GM12878 (cell line): ENCODE data around the gene CALHM2. TPM values are rescaled to one million over a fixed set of nuclear protein-coding genes. Genes with fewer than 3 reads are reported as not detected.

Experiments
- BHLHE40 ChIP-seq, 2 experiments: fragments of 450-650 bp in 1 of 2; IDR thresholded peaks; 2 replicates each; pipeline ENCODE4 v1.6.1; 2011 to 2017; ENCODE audit warnings: low read depth in 2 of 2, borderline replicate concordance in 1 of 2, improper control_type of control experiment in 1 of 2, low read length in 1 of 2, mild to moderate bottlenecking in 1 of 2
- CBX3 ChIP-seq: fragments of 200-600 bp; sonication (generic); IDR thresholded peaks from 2 replicates; pipeline ENCODE4 v1.6.1; 2016; ENCODE audit warnings: low read depth, borderline replicate concordance
- CTCF ChIP-seq, 3 experiments: IDR thresholded peaks in 2 of 3; conservative IDR thresholded peaks in 1 of 3; 2 replicates each; pipeline ENCODE4 v1.5.1; 2011; ENCODE audit warnings: low read depth in 3 of 3, low read length in 3 of 3, mild to moderate bottlenecking in 3 of 3, control low read depth in 2 of 3, moderate library complexity in 2 of 3, inconsistent platforms in 1 of 3, mixed read lengths in 1 of 3; ENCODE audit not compliant: control insufficient read depth in 2 of 3, insufficient read depth in 1 of 3; ENCODE audit errors: extremely low read depth in 1 of 3
- ESRRA ChIP-seq: IDR thresholded peaks from 2 replicates; pipeline ENCODE4 v1.6.1; 2012; ENCODE audit warnings: mild to moderate bottlenecking, low read length, improper control_type of control experiment
- FOXK2 ChIP-seq: fragments of 450-650 bp; IDR thresholded peaks from 2 replicates; pipeline ENCODE4 v1.6.1; 2017; ENCODE audit warnings: mild to moderate bottlenecking, moderate library complexity
- HDGF ChIP-seq: fragments of 450-650 bp; IDR thresholded peaks from 2 replicates; pipeline ENCODE4 v1.6.1; 2016; ENCODE audit warnings: antibody characterized with exemption
- MYB ChIP-seq: fragments of 150-350 bp; IDR thresholded peaks from 2 replicates; pipeline ENCODE4 v1.6.1; 2014; ENCODE audit warnings: mild to moderate bottlenecking, low read depth, low read length, borderline replicate concordance
- NFYA ChIP-seq: IDR thresholded peaks from 2 replicates; pipeline ENCODE4 v1.6.1; 2011; ENCODE audit warnings: low read depth, mild to moderate bottlenecking, low read length, improper control_type of control experiment, borderline replicate concordance
- PAX5 ChIP-seq: IDR thresholded peaks from 2 replicates; pipeline ENCODE4 v1.6.1; 2011; ENCODE audit warnings: low read depth, low read length, borderline replicate concordance
- SUPT20H ChIP-seq: IDR thresholded peaks from 2 replicates; pipeline ENCODE4 v1.6.1; 2011; ENCODE audit warnings: low read depth, mild to moderate bottlenecking, low read length, moderate library complexity, borderline replicate concordance; ENCODE audit not compliant: control insufficient read depth
- ZBTB11 ChIP-seq: fragments of 450-650 bp; formaldehyde crosslinking; IDR thresholded peaks from 2 replicates; pipeline ENCODE4 v1.5.0; 2022; ENCODE audit warnings: mild to moderate bottlenecking, missing genetic modification characterization
- ZNF24 ChIP-seq: fragments of 450-650 bp; IDR thresholded peaks from 2 replicates; pipeline ENCODE4 v1.6.1; 2017; ENCODE audit warnings: antibody characterized with exemption, mild to moderate bottlenecking
- polyA plus RNA-seq, 11 experiments: library from polyadenylated mRNA; depleted of rRNA in 4 of 11; unstranded in 6 of 11; stranded (reverse) in 5 of 11; fragments of >200 nt; fragmentation: Nextera tagmentation in 4 of 11; fragmentation: Illumina TruSeq in 1 of 11; extraction: Ambion mirVana in 4 of 11; extraction: Trizol in 1 of 11; gene quantifications; 1 replicate in 1 of 11; 2 replicates in 10 of 11; pipeline versions ENCODE4 v1.2.1 to v1.2.3, GENCODE V29; 2011 to 2016; ENCODE audit warnings: inconsistent platforms in 2 of 11, missing spikeins in 2 of 11, low read depth in 1 of 11
- total RNA-seq, 4 experiments: library from RNA; depleted of rRNA in 3 of 4; stranded (reverse); fragments of >200 nt in 3 of 4; fragmentation: Illumina TruSeq in 1 of 4; extraction: Trizol in 1 of 4; gene quantifications; 2 replicates each; pipeline versions ENCODE4 v1.2.1 to v1.2.3, GENCODE V29; 2013 to 2021
- TF ChIP-seq, protein P1 (sequence below): fragments of 150-350 bp; IDR thresholded peaks from 2 replicates; pipeline ENCODE4 v1.6.1; 2016; ENCODE audit warnings: low read depth, low read length
- TF ChIP-seq, protein P2 (sequence below): fragments of 450-650 bp; IDR thresholded peaks from 2 replicates; pipeline ENCODE4 v1.6.1; 2017; ENCODE audit warnings: mild to moderate bottlenecking, moderate library complexity

CALHM2 gene
- total and polyA plus RNA-seq, 10 of the 15 experiments (the other 5 are each of a cell fraction or from before 2014, with no cell fraction given), result 0.60 to 23.7 (median 9.3) TPM

- TF ChIP-seq, protein P1, sequence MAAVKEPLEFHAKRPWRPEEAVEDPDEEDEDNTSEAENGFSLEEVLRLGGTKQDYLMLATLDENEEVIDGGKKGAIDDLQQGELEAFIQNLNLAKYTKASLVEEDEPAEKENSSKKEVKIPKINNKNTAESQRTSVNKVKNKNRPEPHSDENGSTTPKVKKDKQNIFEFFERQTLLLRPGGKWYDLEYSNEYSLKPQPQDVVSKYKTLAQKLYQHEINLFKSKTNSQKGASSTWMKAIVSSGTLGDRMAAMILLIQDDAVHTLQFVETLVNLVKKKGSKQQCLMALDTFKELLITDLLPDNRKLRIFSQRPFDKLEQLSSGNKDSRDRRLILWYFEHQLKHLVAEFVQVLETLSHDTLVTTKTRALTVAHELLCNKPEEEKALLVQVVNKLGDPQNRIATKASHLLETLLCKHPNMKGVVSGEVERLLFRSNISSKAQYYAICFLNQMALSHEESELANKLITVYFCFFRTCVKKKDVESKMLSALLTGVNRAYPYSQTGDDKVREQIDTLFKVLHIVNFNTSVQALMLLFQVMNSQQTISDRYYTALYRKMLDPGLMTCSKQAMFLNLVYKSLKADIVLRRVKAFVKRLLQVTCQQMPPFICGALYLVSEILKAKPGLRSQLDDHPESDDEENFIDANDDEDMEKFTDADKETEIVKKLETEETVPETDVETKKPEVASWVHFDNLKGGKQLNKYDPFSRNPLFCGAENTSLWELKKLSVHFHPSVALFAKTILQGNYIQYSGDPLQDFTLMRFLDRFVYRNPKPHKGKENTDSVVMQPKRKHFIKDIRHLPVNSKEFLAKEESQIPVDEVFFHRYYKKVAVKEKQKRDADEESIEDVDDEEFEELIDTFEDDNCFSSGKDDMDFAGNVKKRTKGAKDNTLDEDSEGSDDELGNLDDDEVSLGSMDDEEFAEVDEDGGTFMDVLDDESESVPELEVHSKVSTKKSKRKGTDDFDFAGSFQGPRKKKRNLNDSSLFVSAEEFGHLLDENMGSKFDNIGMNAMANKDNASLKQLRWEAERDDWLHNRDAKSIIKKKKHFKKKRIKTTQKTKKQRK, result no peak
- TF ChIP-seq, protein P2, sequence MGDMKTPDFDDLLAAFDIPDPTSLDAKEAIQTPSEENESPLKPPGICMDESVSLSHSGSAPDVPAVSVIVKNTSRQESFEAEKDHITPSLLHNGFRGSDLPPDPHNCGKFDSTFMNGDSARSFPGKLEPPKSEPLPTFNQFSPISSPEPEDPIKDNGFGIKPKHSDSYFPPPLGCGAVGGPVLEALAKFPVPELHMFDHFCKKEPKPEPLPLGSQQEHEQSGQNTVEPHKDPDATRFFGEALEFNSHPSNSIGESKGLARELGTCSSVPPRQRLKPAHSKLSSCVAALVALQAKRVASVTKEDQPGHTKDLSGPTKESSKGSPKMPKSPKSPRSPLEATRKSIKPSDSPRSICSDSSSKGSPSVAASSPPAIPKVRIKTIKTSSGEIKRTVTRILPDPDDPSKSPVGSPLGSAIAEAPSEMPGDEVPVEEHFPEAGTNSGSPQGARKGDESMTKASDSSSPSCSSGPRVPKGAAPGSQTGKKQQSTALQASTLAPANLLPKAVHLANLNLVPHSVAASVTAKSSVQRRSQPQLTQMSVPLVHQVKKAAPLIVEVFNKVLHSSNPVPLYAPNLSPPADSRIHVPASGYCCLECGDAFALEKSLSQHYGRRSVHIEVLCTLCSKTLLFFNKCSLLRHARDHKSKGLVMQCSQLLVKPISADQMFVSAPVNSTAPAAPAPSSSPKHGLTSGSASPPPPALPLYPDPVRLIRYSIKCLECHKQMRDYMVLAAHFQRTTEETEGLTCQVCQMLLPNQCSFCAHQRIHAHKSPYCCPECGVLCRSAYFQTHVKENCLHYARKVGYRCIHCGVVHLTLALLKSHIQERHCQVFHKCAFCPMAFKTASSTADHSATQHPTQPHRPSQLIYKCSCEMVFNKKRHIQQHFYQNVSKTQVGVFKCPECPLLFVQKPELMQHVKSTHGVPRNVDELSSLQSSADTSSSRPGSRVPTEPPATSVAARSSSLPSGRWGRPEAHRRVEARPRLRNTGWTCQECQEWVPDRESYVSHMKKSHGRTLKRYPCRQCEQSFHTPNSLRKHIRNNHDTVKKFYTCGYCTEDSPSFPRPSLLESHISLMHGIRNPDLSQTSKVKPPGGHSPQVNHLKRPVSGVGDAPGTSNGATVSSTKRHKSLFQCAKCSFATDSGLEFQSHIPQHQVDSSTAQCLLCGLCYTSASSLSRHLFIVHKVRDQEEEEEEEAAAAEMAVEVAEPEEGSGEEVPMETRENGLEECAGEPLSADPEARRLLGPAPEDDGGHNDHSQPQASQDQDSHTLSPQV, result no peak
- no peak for TF ChIP-seq MYB
- no peak for TF ChIP-seq CBX3
- TF ChIP-seq ZBTB11, result no peak
- 0 out of 2 replicates have a peak, but pooled peaks have one; percentile 9 for TF ChIP-seq PAX5
- no peak for TF ChIP-seq SUPT20H
- no peak for TF ChIP-seq ESRRA
- TF ChIP-seq CTCF (IDR thresholded peaks at IDR 0.05 in 2 of 3, conservative IDR thresholded peaks at IDR 0.05 in 1 of 3; ENCODE audit: control insufficient read depth in 2 of 3, extremely low read depth in 1 of 3, insufficient read depth in 1 of 3, low read depth in 3 of 3, low read length in 3 of 3), result no peak
- peak; percentile 46 to 53; a peak in 3 of 4 replicates for TF ChIP-seq BHLHE40 (IDR thresholded peaks at IDR 0.05; ENCODE audit: borderline replicate concordance in 1 of 2, low read depth in 2 of 2, low read length in 1 of 2)
- TF ChIP-seq FOXK2, result no peak
- TF ChIP-seq HDGF, result no peak
- no peak for TF ChIP-seq NFYA
- no peak for TF ChIP-seq ZNF24
These were observed 18.8 kb upstream of the CALHM2 start (continued) for GRCh38 chr10:103470761-103471653.
